G401.6 (cell line): ENCODE results near the gene BMPR1A.
A peak's percentile ranks its signal among the peaks of the same experiment; 100 is the strongest.
"Not testable (repeated sequence)": the region's sequence is repeated elsewhere in the genome, so short reads cannot be mapped to it uniquely, and the experiment has no call there.

Experiments
- FAIRE-seq: peaks from 2 replicates; lab custom pipeline; 2012; peaks lifted over from hg19 to GRCh38; lab: Jason Lieb, UNC

The BMPR1A gene

GRCh38 chr10:86898511-86898910 is 142.1 kb downstream of the BMPR1A start:
- FAIRE-seq, result no peak

GRCh38 chr10:86899132-86899531 is 142.7 kb downstream of the BMPR1A start:
- FAIRE-seq, result no peak

- FAIRE-seq, result peak; percentile 95
These were observed 143.4 kb downstream of the BMPR1A start for GRCh38 chr10:86899670-86900276.

GRCh38 chr10:86900955-86901354 is 144.5 kb downstream of the BMPR1A start:
- no peak for FAIRE-seq

- no peak for FAIRE-seq
These were observed 148.2 kb downstream of the BMPR1A start for GRCh38 chr10:86904600-86904999.

- FAIRE-seq, result no peak
These were observed 149.0 kb downstream of the BMPR1A start for GRCh38 chr10:86905429-86905828.

- FAIRE-seq, result no peak
These were observed 158.3 kb downstream of the BMPR1A start for GRCh38 chr10:86914734-86915133.

- FAIRE-seq, result no peak
These were observed 161.6 kb downstream of the BMPR1A start for GRCh38 chr10:86918022-86918471.

- FAIRE-seq, result no peak
These were observed 166.1 kb downstream of the BMPR1A start for GRCh38 chr10:86922553-86922961.

GRCh38 chr10:86929468-86930380 is 173.3 kb downstream of the BMPR1A start:
- FAIRE-seq, result no peak

GRCh38 chr10:86931872-86932271 is 175.5 kb downstream of the BMPR1A start:
- FAIRE-seq, result no peak

GRCh38 chr10:86932674-86933073 is 176.3 kb downstream of the BMPR1A start:
- FAIRE-seq, result no peak

GRCh38 chr10:86934162-86934711 is 177.8 kb downstream of the BMPR1A start:
- FAIRE-seq, result not testable (repeated sequence)

- no peak for FAIRE-seq
These were observed 180.5 kb downstream of the BMPR1A start for GRCh38 chr10:86936661-86937501.

- FAIRE-seq, result no peak
These were observed 181.2 kb downstream of the BMPR1A start for GRCh38 chr10:86937502-86938154.

- FAIRE-seq, result no peak
These were observed 181.8 kb downstream of the BMPR1A start for GRCh38 chr10:86938260-86938659.

- FAIRE-seq, result not testable (repeated sequence)
These were observed 183.7 kb downstream of the BMPR1A start for GRCh38 chr10:86940076-86940475.

- no peak for FAIRE-seq
These were observed 184.3 kb downstream of the BMPR1A start for GRCh38 chr10:86940677-86941076.

- no peak for FAIRE-seq
These were observed 185.0 kb downstream of the BMPR1A start for GRCh38 chr10:86941426-86941825.

GRCh38 chr10:86941991-86942421 is 185.6 kb downstream of the BMPR1A start:
- no peak for FAIRE-seq

GRCh38 chr10:86942441-86943315 is 186.3 kb downstream of the BMPR1A start:
- no peak for FAIRE-seq
